ENCODE data around the gene C11orf86. TPM values are rescaled to one million over a fixed set of nuclear protein-coding genes. Genes with fewer than 3 reads are reported as not detected.

The C11orf86 gene
- total and polyA plus RNA-seq, 3 donors from 2014 or later, result 0.25 TPM; not detected in 2

DNA sequence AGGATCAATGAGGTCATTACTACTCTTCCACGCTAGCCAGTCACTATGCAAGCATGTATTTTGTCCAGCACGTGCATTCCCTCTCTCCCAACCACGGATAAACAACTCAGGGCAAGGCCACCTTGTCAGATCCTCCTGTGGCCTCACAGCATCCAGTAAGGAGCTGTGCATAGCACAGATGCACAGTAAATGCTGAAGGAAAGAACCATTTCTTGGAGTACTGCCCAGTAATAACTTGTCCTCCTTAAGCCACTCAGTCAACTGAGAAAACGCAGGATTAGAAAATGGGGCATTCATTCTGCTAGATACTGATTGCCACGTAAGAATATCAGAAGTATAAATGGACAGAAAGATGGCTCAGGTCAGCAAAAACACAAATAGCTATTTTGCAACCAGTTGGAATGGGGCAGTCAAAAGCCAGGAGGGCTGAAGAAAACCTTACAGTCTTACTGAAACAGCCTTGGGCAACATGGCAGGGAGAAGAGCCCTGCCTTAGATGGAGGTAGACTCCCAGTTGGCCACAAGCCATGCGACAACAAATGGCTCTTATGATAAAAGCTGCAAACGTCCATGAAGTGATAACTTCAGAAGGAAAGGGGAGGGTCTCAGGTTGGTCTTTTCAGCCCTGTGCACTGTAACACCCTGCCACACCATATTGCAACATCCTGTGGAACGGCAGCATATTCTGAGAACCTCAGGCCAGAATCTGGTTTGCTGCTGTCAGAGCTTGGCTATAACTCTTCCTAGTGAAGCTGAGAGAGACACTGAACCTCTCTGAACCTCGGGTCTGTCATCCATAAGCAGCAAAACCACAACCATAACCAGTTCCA is 39.9 kb upstream of the C11orf86 start:
- no peak overlapping the region for H3K4me3 ChIP-seq
- TF ChIP-seq, protein P1, sequence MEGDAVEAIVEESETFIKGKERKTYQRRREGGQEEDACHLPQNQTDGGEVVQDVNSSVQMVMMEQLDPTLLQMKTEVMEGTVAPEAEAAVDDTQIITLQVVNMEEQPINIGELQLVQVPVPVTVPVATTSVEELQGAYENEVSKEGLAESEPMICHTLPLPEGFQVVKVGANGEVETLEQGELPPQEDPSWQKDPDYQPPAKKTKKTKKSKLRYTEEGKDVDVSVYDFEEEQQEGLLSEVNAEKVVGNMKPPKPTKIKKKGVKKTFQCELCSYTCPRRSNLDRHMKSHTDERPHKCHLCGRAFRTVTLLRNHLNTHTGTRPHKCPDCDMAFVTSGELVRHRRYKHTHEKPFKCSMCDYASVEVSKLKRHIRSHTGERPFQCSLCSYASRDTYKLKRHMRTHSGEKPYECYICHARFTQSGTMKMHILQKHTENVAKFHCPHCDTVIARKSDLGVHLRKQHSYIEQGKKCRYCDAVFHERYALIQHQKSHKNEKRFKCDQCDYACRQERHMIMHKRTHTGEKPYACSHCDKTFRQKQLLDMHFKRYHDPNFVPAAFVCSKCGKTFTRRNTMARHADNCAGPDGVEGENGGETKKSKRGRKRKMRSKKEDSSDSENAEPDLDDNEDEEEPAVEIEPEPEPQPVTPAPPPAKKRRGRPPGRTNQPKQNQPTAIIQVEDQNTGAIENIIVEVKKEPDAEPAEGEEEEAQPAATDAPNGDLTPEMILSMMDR (IDR thresholded peaks at IDR 0.05), result no peak
- TF ChIP-seq POLR2A (IDR thresholded peaks at IDR 0.05), result no peak
- H3K27ac ChIP-seq, result no peak overlapping the region
- H3K9me3 ChIP-seq, result no peaks in the 10 kb centered on the region
- intact Hi-C loops (cut with DNase I; ENCODE audit: low total_unique reads), result no loop called here
- no peaks in the 10 kb centered on the region for H3K27me3 ChIP-seq
- H3K36me3 ChIP-seq (ENCODE audit: low read depth, missing control alignments), result no peaks in the 10 kb centered on the region
- 45 to 57% methylated on average over 9 of the region's 9 CpGs for WGBS, 2 donors
- DNase-seq, result no peak
- peaks cover 3% of the 10 kb centered on the region for H3K4me1 ChIP-seq

DNA sequence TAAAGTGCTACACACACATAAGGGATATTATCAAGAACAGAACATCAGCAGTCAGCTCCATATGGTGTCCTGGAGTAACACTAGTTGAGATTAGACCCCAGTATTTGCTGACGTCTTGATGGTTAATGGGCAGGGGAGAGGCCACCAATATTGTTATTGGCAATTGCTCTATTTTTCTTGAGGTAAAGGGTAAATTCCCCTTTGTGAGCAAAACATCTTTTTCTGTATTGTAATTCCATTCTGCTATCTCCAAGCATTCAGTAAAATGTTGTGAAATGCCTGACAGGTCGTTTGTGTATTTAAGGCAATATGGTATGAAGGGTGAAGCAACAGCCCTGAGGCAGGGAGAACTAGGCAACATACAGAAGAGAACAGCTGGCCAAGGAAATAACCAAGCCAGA is 38.8 kb upstream of the C11orf86 start:
- Histone ChIP-seq H3K27me3 (no peaks in the 10 kb centered on the region), H3K27ac (no peak overlapping the region), H3K9me3 (no peaks in the 10 kb centered on the region), H3K36me3 (ENCODE audit: low read depth, missing control alignments) (no peaks in the 10 kb centered on the region), H3K4me1 (peaks cover 3% of the 10 kb centered on the region), H3K4me3 (no peak overlapping the region)
- DNase-seq, result no peak
- intact Hi-C loops (cut with DNase I; ENCODE audit: low total_unique reads), result no loop called here
- 65 to 70% methylated on average over 2 of the region's 2 CpGs for WGBS, 2 donors
- TF ChIP-seq POLR2A (IDR thresholded peaks at IDR 0.05), result no peak
- TF ChIP-seq, protein P1 (IDR thresholded peaks at IDR 0.05), result no peak

DNA sequence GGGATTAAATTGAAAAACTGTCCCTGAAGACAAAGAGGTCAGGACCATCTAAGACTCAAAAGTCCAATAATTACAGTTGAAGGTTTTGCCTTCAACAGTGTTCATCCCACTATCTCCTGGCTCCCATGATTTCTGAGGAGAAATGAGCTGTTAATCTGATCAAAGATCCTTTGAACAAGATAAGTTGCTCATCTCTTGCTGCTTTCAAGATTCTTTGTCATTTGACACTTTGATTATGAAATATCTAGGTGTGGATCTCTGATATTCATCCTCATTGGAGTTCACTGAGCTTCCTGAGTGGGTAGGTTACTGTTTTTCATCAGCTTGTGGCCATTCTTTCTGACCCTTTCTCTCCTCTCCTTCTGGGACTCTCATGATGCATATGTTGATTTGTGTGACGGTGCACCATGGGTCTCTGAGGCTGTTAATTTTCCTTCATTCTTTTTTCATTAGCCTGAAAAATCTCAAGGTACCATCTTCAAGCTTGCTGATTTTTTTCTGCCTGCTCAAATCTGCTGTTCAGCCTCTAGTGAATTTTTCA is 37.8 kb upstream of the C11orf86 start:
- DNase-seq, result no peak
- Histone ChIP-seq H3K27ac (no peak overlapping the region), H3K4me3 (no peak overlapping the region), H3K9me3 (no peaks in the 10 kb centered on the region), H3K36me3 (ENCODE audit: low read depth, missing control alignments) (no peaks in the 10 kb centered on the region), H3K27me3 (no peaks in the 10 kb centered on the region), H3K4me1 (peaks cover 3% of the 10 kb centered on the region)
- no peak for TF ChIP-seq POLR2A (IDR thresholded peaks at IDR 0.05)
- TF ChIP-seq, protein P1 (IDR thresholded peaks at IDR 0.05), result no peak
- 96 to 100% methylated on average over 1 of the region's 1 CpG for WGBS, 2 donors
- intact Hi-C loops (cut with DNase I; ENCODE audit: low total_unique reads), result no loop called here

- Histone ChIP-seq H3K36me3 (ENCODE audit: low read depth, missing control alignments) (no peaks in the 10 kb centered on the region), H3K27ac (no peak overlapping the region), H3K4me1 (no peaks in the 10 kb centered on the region), H3K27me3 (no peaks in the 10 kb centered on the region), H3K4me3 (no peak overlapping the region), H3K9me3 (no peaks in the 10 kb centered on the region)
- DNase-seq, result no peak
- intact Hi-C loops (cut with DNase I; ENCODE audit: low total_unique reads), result no loop called here
- TF ChIP-seq, protein P1 (IDR thresholded peaks at IDR 0.05), result no peak
- no peak for TF ChIP-seq POLR2A (IDR thresholded peaks at IDR 0.05)
- 92 to 95% methylated on average over 5 of the region's 5 CpGs for WGBS, 2 donors
Observed at GRCh38 chr11:66938582-66939135, 36.4 kb upstream of the C11orf86 start.

Measured in testis (tissue), 3 donors.